Germinal center (tissue), 1 donor: ENCODE measurements around the gene SBK3.
"Not testable (repeated sequence)": the region's sequence is repeated elsewhere in the genome, so short reads cannot be mapped to it uniquely, and the experiment has no call there.

Experiments used
- DNase-seq: peaks from one replicate; pipeline ENCODE4 v3.0.0; 2012; ENCODE audit warnings: mixed read lengths, low spot score

Gene SBK3

DNA sequence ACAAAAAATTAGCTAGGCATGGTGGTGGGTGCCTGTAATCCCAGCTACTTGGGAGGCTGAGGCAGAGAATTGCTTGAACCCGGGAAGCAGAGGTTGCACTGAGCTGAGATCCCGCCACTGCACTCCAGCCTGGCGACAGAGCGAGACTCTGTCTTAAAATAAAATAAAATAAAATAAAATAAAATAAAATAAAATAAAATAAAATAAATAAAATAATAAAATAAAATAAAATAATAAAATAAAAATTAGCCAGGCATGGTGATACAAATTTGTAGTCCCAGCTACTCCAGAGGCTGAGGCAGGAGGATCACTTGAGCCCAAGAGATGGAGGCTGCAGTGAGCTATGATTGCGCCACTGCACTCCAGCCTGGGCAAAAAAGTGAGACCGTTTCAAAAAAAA is 28.6 kb upstream of the SBK3 start:
- not testable (repeated sequence) for DNase-seq

DNA sequence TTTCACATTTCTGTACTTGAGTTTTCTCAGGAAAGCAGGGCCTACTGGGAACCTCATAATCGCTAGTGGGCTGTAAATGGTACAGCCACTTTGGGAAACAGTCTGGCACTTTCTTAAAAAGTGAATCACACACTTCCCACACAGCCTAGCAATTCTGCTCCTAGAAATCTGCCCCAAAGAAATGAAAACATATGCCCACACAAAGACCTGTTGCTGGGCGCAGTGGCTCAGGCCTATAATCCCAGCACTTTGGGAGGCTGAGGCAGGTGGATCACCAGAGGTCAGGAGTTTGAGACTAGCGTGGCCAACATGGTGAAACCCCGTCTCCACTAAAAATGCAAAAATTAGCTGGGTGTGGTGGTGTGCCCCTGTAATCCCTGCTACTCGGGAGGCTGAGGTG is 24.1 kb upstream of the SBK3 start:
- not testable (repeated sequence) for DNase-seq

- DNase-seq: no peak
These were observed 22.5 kb upstream of the SBK3 start for GRCh38 chr19:55567708-55568328.

- DNase-seq: no peak
These were observed 21.5 kb upstream of the SBK3 start for GRCh38 chr19:55566823-55567222.

DNA sequence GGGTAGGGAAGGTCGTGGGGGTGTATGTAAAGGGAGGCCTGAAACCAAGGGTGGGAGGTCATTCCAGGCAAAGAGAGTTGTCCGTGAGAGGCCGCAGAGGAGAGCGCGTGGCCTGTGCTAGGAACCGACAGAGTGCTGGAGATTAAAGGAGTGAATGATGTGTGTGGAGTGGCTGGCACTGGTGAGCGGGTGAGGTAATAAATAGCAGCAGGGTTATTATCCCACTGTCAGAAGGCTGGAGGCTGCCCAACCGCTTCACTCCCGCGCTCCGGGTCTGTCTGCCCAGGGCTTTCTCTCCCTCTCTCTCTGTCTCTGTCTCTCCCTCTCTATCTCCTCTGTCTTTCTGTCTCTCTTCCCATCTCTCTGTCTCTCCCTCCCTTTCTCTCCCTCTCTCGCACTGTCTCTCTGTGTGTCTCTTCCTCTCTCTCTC is 17.9 kb upstream of the SBK3 start:
- no peak for DNase-seq

GRCh38 chr19:55559684-55560083 is 14.3 kb upstream of the SBK3 start:
- DNase-seq: no peak

GRCh38 chr19:55554741-55555152 is 9.4 kb upstream of the SBK3 start:
- DNase-seq: no peak

GRCh38 chr19:55554302-55554701 is 9.0 kb upstream of the SBK3 start:
- no peak for DNase-seq

DNA sequence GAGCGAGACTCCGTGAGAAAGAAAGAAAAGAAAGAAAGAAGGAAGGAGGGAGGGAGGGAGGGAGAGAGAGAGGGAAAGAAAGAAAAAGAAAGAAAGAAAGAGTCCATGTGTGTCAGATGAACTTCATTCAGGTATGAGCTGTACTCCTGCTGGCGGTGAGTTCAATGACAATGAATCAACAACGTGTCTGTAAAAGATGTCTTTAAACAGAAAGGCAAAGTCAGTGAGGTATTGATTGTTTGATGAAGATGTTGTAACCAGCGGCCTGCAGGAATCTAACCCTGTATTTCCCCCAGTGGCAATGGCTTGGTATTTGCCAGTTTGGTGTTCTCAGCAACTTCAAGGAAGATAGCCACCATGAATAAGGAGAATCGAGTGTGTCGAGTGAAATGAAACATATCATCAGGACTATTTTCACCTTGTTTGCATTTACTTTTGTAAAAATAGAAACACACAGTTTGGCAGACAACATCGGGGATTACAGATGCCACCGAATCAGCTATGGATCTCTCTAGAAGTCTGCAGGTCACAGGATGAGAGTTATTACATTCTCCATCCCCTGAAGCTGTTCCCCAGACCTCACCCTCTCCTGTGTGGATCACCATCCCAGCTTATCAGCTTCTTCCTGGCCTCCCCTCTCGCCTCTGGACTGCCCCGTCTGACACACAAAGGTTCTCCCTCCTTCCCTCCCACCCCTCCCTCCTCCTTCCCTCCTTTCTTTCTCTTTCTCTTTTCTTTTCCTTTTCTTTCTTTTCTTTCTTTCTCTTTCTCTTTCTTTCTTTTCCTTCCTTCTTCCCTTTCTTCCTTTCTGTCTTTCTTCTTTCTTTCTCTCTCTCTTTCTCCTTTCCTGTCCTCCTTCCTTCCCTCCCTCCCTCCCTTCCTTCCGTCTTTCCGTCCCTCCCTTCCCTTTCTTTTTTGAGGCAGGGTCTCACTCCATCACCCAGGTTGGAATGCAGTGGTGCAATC is 8.2 kb upstream of the SBK3 start:
- DNase-seq: no peak

DNA sequence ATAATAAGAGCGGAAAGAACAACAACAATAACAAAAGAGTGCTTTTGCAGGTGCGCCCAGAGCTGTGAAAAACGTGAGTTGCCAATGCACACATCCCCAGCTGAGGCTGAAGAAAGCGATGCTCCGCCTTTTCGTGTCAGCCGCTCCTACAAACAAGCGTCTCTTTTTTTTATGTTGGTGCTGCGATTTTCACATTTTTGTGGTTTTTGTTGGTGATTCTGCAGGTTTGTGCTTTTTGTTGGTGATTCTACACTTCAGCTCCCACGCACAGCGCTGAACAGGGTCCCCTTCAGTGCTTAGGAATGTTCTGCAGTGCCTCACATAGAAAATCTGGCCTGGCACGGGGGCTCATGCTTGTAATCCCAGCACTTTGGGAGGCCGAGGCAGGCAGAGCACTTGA is 7.3 kb upstream of the SBK3 start:
- DNase-seq: no peak

DNA sequence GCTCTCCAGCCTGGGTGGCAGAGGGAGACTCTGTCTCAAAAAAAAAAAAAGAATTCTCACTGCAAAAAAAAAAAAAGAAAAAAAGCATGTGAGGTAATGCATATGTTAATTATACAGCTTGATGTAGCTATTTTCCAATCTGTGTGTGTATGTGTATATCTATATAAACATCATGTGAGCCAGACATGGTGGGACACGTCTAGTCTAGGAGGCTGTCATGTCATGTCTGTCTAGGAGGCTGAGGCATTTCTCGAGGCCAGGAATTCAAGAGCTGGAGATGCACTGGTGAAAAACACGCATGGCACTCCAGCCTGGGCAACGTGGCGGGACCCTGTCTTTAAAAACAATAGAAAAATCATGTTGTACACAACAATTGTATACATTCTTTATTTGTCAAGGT is 6.9 kb upstream of the SBK3 start:
- no peak for DNase-seq

GRCh38 chr19:55550321-55550650 is 4.9 kb upstream of the SBK3 start:
- DNase-seq: no peak

- DNase-seq: no peak
These were observed 4.4 kb upstream of the SBK3 start for GRCh38 chr19:55549500-55550320.

DNA sequence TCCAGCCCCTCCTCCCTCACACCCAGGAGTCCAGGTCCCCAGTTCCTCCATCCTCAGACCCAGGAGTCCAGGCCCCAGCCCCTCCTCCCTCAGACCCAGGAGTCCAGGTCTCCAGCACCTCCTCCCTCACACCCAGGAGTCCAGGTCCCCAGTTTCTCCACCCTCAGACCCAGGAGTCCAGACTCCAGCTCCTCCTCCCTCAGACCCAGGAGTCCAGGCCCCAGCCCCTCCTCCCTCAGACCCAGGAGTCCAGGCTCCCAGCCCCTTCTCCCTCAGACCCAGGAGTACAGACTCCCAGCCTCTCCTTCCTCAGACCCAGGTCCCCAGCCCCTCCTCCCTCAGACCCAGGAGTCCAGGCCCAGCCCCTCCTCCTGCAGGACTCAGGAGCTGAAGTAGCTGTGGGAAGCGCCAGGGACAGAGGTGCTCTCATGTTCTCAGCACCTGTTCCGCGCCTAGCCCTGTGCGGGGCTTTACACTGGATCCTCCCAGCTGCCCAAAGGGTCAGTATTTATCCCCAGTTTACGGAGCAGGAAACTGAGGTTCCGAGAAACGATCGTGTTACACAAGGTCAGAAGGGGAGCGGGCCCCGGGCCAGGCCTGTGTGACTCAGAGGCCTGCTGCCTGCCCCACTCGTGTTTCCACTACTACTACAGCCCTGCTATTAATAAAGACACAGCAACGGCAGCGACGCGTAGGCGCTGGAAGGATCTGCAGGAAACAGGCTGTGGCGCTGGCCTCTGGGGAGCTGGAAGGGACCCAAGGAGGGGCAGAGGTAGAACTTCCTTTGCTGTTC is 1.7 kb upstream of the SBK3 start:
- no peak for DNase-seq

- DNase-seq: no peak
These were observed 668 bp upstream of the SBK3 start for GRCh38 chr19:55546011-55546410.

DNA sequence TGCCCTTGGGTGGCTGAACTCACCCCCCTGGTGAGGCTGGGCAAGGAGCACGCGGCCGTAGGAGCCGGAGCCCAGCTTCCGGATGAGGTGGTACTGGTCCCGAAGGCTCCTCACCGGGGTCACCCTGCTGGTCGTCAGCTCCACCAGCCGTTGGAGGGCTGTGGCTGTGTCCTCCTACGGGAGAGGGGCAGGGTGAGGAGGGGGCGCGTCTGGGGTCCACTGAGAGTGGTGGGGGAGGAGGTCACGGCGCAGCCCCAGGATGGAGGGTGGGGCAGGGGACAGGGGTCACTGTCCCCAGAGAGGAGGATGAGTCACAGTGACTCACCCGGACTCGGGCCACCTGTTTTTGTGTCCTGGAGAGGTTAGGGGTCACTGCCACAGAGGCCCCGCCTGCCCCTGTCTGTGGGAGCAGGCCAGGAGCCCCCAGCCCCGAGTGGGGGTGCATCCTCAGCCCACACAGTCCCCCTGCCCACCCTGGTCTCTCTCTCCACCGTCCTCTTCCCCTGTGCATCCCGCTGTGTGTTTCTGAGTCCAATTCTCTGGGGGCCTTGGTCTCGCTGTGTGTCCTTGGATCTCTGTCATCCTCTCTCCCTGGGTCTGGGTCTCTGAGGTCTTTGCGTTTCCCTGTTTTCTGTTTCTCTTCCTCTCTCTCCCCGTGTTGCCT is 435 bp downstream of the SBK3 start:
- DNase-seq: no peak

DNA sequence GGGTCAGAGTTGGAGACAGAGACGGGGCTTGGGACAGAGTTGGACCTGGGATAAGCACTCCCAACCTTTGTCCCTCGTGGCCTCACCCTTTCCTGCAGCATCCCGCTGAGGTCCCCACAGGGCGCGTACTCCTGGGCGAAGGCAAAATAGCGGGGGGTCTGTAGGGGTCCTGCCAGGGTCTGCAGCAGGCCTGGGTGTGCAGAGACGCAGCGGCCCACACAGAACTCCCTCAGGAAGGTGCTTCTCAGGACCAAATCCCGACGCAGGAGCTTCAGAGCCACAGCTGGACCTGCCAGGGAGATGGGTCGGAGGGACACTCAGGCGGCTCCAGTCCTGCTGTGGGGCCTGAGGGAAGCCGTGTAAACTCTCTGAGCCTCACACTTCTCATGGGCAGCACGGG is 1.3 kb downstream of the SBK3 start:
- no peak for DNase-seq

- DNase-seq: no peak
These were observed 1.8 kb downstream of the SBK3 start for GRCh38 chr19:55543567-55543966.

DNA sequence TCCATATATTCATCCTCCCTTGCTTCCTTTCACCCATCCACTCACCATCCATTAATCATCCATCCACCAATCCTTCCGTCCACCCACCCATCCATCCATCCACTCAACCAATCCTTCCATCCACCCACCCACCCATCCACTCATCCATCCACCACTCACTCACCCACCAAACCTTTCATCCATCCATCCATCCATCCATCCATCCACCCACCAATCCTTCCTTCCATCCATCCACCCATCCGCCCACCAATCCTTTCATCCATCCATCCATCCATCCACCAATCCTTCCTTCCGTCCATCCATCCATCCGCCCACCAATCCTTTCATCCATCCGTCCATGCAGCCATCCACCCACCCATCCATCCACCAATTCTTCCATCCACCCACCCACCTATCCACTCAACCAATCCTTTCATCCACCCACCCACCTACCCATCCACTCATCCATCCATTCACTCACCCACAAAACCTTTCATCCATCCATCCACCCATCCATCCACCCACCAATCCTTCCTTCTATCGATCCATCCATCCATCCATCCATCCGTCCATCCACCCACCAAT is 3.0 kb downstream of the SBK3 start:
- DNase-seq: no peak

DNA sequence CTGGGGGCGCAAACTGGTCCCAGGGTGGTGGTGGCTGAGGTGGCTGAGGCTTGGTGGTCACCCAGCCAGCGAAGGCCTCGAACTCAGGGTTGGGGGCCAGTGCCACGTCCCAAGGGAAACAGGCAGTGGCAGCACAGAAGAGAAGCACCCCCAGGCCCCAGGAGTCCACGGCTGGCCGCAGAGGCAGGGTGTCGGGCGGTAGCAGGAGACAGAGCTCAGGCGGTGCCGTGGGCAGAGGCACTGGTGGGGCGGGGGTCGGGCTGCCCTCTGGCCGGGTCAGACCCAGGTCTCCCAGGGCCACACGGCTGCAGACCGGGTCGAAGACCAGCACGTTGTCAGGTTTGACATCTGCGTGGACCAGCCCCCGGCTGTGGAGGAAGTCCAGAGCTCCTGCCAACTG is 4.3 kb downstream of the SBK3 start:
- DNase-seq: no peak

- DNase-seq: no peak
These were observed 4.7 kb downstream of the SBK3 start for GRCh38 chr19:55540619-55541018.
